Measurements from ENCODE around the gene MYPN. TPM values are rescaled to one million over a fixed set of nuclear protein-coding genes. Genes with fewer than 3 reads are reported as not detected.
A peak's percentile ranks its signal among the peaks of the same experiment; 100 is the strongest.
"Not testable (repeated sequence)": the region's sequence is repeated elsewhere in the genome, so short reads cannot be mapped to it uniquely, and the experiment has no call there.

Gene MYPN
- total RNA-seq, 1 donor: not detected

GRCh38 chr10:68166871-68167585 is 57.7 kb downstream of the MYPN start:
- DNase-seq (ENCODE audit: low read depth in 2 of 3, low spot score in 2 of 3): no peak

GRCh38 chr10:68167586-68168189 is 58.4 kb downstream of the MYPN start:
- DNase-seq (ENCODE audit: low read depth in 2 of 3, low spot score in 2 of 3): no peak

DNA sequence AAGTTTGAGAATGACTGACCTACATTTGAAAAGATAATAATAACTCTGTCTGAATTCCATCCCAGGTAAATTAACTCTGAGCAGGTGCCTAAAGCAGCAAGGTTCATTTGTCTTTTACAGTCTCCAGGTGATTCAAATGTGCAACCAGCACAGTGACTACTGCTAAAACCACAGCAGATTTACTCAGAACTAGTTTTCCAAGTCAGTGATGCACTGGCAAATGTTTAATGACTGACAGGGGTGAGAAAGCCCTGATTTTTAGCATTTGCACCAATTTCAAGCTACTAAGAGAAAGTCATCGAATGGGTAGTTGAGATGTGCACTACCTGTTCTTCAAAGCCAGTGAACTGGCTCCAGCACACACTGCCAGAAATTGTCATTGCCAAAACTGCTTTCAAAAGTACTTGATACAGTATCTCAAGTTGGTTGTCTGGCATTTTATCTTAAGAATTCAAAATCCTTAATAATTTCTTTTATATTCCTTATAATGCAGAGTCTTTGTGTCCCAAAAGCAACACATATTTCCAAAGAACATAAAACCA is 62.3 kb downstream of the MYPN start:
- no peak for DNase-seq (ENCODE audit: low read depth in 2 of 3, low spot score in 2 of 3)

GRCh38 chr10:68172324-68172723 is 63.0 kb downstream of the MYPN start:
- no peak for DNase-seq (ENCODE audit: low read depth in 2 of 3, low spot score in 2 of 3)

DNA sequence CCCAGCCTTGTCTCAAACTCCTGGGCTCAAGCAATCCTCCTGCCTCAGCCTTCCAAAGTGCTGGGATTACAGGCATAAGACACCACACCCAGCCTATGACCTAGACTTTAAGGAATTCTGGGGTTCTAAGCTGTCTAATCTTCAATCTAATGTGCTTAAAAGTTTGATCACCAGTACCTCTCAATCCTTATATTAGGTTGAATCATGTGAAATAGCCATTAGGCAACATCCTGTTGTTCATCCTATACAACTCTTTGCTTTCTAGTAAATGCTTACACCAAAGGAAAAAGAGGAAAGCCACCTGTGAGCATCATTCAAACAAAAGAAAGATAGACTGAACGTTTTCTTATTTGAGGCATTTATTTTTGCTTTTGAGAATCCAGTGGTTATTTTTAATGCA is 66.7 kb downstream of the MYPN start:
- DNase-seq (ENCODE audit: low read depth in 2 of 3, low spot score in 2 of 3): no peak

DNA sequence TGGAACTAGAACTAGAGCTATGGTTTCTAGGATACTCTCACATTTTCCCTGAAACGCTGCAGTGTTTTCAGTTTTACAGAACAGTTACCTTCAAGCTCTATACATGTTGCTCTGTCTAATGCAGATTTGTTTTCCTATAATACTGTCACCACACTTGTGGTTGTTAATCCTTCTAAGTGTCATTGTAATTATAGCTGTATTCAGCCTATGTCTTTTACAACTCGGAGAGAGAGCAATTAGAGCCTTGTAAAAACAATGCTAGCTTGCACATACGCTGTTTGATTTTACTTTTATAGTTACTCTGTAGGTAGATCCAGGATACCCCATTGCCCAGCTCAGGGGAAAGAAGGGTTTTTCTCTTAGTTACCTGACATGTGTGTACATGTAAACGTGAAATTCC is 67.5 kb downstream of the MYPN start:
- DNase-seq (ENCODE audit: low read depth in 2 of 3, low spot score in 2 of 3): no peak

- no peak for DNase-seq (ENCODE audit: low read depth in 2 of 3, low spot score in 2 of 3)
Measured at GRCh38 chr10:68178592-68178991, 69.3 kb downstream of the MYPN start.

DNA sequence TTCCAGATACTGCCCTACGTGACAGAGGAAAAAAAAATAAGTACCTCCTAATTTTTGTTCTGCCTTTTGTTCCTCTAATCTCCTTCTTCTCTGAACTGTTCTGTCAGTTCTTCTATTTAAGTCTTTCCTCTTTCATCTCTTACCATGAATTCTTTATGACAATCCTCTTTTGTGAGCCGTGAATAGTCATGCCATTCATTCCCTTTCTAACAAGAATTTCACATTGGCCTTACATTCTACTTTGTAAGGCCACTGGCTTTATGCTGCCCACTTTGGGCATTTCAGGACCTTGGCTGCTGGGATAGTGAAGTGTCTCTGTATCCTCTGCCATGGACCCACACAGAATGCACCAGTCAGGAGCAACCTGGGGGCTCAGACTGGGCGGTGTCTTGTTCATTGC is 69.7 kb downstream of the MYPN start:
- DNase-seq (ENCODE audit: low read depth in 2 of 3, low spot score in 2 of 3): no peak

DNA sequence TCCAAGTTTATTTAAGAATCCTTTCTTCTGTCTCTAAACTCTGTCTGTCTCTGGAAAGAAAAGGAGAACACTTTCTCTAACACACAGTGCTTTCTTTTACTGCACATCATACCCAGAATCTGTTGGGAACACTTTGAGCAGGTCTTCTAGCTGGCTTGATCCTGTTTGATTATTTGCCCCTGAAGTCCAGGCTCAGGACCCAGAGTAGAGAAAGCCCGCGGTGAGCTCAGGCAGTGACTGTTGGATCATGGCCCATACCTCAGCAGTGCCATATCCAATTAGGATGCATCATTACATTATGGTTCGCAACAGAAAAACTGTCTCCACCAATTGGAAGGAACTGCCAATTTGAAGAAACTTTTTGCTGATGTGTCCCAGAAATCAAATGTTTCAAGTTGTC is 71.2 kb downstream of the MYPN start:
- no peak for DNase-seq (ENCODE audit: low read depth in 2 of 3, low spot score in 2 of 3)

GRCh38 chr10:68184546-68184945 is 75.3 kb downstream of the MYPN start:
- no peak for DNase-seq (ENCODE audit: low read depth in 2 of 3, low spot score in 2 of 3)

DNA sequence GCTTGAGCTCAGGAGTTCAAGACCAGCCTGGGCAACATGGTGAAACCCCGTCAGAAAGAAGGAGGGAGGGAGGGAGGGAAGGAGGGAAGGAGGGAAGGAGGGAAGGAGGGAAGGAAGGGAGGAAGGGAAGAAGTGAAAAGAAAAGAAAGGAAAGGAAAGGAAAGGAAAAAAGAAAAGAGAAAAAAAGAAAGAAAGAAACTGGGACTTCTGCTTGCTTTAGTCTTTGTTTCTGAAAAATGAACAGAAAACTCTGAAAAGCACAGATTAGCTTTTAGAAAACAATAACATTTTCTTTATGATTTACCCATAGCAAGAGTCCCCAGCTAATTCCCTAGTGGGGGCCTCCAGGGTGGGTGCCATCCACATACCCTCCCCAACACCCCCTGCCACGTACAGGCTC is 75.8 kb downstream of the MYPN start:
- no peak for DNase-seq (ENCODE audit: low read depth in 2 of 3, low spot score in 2 of 3)

DNA sequence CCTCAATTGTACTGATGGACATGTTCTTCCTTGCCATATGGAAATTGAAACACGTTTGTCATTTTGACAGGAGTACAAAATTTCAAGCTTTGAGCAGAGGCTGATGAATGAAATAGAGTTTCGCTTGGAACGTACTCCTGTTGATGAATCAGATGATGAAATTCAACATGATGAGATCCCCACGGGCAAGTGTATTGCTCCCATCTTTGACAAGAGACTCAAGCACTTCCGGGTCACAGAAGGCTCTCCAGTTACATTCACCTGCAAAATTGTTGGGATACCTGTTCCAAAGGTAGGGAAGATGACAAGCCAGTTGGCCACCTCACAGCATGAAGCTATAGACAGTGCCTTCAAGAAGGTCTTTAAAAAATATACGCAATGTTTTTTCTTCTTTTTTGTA is 79.5 kb downstream of the MYPN start:
- DNase-seq (ENCODE audit: low read depth in 2 of 3, low spot score in 2 of 3): no peak

GRCh38 chr10:68192113-68192512 is 82.8 kb downstream of the MYPN start:
- no peak for DNase-seq (ENCODE audit: low read depth in 2 of 3, low spot score in 2 of 3)

DNA sequence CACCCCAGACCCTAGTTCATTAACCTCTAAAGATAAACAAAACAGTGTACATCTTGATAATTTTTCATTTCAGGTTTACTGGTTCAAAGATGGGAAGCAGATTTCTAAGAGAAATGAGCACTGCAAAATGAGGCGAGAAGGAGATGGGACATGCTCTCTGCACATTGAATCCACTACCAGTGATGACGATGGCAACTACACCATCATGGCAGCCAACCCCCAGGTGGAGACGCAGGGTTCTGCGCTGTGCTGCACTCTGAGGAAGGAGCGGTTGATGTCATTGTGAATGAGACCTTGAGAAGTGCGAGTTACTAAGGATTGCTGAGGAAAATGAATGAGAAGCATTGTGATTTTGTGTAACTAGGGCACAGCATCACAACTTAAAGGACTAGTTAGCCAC is 85.0 kb downstream of the MYPN start:
- no peak for DNase-seq (ENCODE audit: low read depth in 2 of 3, low spot score in 2 of 3)

DNA sequence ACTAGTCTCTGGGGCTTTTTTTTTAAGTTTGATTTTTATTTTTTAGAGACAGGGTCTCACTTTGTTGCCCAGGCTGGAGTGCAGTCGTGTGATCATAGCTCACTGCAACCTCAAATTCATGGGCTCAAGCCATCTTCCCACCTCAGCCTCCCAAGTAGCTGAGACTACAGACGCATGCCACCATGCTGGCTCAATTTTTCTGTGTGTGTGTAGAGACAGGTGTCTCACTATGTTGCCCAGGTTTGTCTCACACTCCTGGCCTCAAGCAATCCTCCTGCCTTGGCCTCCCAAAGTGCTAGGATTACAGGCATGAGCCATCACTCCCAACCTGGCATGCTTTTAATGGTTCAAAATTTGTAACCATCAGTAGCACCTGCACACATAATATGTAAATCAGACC is 86.5 kb downstream of the MYPN start:
- not testable (repeated sequence) for DNase-seq (ENCODE audit: low read depth in 2 of 3, low spot score in 2 of 3)

GRCh38 chr10:68196701-68197100 is 87.4 kb downstream of the MYPN start:
- no peak for DNase-seq (ENCODE audit: low read depth in 2 of 3, low spot score in 2 of 3)

DNA sequence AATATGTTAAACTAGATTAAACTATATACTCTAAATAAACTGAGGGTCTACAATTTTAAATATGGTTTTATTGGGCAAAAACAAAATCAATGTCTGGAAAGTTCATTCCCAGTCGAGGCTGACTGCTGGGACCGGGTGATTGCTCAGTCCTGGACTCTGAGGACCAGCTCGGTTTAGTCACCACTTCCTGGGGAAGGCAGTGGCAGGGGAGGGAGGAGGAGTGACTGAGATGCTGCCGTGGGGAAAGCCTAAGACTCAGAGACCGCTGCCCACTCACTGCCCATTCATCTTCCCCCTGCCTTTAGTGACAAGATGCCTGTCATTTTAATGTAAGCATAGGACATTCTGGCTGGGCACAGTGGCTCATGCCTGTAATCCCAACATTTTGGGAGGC is 93.7 kb downstream of the MYPN start:
- no peak for DNase-seq (ENCODE audit: low read depth in 2 of 3, low spot score in 2 of 3)

- peak in 2 of 3 donors; percentile 31 to 68 for DNase-seq (ENCODE audit: low read depth in 2 of 3, low spot score in 2 of 3)
Measured at GRCh38 chr10:68208424-68209042, 99.2 kb downstream of the MYPN start.

DNA sequence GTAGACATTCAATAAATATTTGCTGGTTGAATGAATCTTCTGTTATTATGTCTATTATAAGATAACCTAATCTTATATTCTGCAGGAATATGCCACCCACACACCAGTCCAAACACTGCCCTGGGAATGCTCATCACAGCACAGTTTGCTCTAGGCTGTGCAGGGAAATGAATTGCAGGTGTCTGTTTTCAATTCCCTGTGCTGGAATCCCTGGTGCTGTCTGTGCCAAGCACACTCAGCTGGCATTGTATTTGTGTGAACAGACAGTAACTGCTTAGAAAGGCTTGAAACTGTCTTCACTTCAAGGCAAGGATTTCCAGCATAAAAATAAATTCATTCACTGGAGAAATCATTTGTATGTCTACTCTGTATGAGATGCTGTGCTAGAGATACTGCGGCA is 102.4 kb downstream of the MYPN start:
- DNase-seq (ENCODE audit: low read depth in 2 of 3, low spot score in 2 of 3): no peak

DNA sequence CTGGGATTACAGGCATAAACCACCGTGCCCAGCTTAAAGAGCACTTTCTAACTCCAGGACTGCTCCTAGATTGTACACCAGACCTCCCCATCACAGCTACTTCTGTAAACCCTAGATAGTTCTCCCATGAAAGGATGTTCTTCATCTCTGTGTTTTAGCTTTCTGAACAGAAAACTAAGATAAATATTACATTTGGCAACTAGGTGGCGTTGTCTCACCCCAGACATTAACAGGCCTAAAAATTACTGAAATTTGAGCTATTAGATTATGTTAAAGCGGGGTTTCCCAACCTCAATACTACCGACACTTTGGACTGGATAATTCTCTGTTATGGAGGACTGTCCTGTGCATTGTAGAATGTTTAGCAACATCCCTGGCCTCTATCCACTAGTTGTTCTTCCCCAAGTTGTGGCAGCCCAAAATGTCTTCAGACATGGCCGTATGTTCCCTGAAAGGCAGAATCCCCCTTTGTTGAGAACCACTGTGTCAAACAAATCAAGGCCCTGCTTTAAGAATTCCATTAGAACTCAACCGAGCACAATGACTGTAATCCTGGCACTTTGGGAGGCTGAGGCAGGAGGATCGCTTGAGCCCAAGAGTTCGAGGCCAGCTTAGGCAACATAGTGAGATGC is 103.5 kb downstream of the MYPN start:
- DNase-seq (ENCODE audit: low read depth in 2 of 3, low spot score in 2 of 3): peak in 2 of 3 donors; percentile 25 to 57

DNA sequence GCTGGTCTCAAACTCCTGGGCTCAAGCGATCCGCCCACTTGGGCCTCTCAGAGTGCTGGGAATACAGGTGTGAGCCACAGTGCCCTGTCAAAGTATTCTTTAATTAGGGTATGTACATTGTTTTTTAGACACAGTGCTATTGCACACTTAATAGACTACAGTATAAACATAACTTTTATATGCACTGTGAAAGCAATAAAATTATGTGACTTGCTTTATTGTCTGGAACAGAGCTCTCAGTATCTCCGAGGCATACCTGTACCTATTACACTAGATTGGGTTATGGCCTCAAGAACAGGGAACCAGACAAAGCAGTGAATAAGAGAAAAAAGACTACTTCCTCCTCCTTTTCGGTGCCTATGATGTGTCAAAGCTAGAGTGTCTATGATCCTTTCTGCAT is 109.5 kb downstream of the MYPN start:
- DNase-seq (ENCODE audit: low read depth in 2 of 3, low spot score in 2 of 3): no peak

GRCh38 chr10:68221196-68221595 is 111.9 kb downstream of the MYPN start:
- DNase-seq (ENCODE audit: low read depth in 2 of 3, low spot score in 2 of 3): no peak
